Body of pancreas (tissue), 4 donors: ENCODE results near the gene ITGB2.

Experiments
- CTCF ChIP-seq, 7 experiments: fragments of 450-650 bp in 4 of 7; fragments of 200-600 bp in 3 of 7; sonication (generic) in 3 of 7; IDR thresholded peaks; one replicate each; pipeline ENCODE4 v1.5.1; 2016 to 2019; ENCODE audit warnings: antibody characterized with exemption in 7 of 7
- POLR2A ChIP-seq, 3 donors: fragments of 450-650 bp; IDR thresholded peaks; one replicate each; pipeline ENCODE4 v1.6.1; 2016; ENCODE audit warnings: antibody characterized with exemption in 3 of 3, mild to moderate bottlenecking in 2 of 3

- no peak for TF ChIP-seq CTCF (IDR thresholded peaks at IDR 0.05)
- TF ChIP-seq POLR2A (IDR thresholded peaks at IDR 0.05), result no peak
Observed at GRCh38 chr21:44954281-44954771, 33.6 kb upstream of the ITGB2 start.
